Breast epithelium (tissue), 3 donors: Measurements from ENCODE around the gene RGR.

Experiments
- CTCF ChIP-seq, 3 donors: fragments of 450-650 bp; IDR thresholded peaks; one replicate each; pipeline ENCODE4 v1.5.1; 2016 to 2017; ENCODE audit warnings: antibody characterized with exemption in 3 of 3, mild to moderate bottlenecking in 3 of 3, moderate library complexity in 3 of 3
- POLR2A ChIP-seq: fragments of 450-650 bp; IDR thresholded peaks from one replicate; pipeline ENCODE4 v1.6.1; 2016; ENCODE audit warnings: antibody characterized with exemption, mild to moderate bottlenecking, moderate library complexity

GRCh38 chr10:84211566-84211965 is 33.3 kb upstream of the RGR start:
- no peak for TF ChIP-seq CTCF (IDR thresholded peaks at IDR 0.05)
- TF ChIP-seq POLR2A = no peak
